NOMO-1 treated with dmso at 0.1 percent for 144 hours (cell line): Measurements from ENCODE around the gene BFSP1.

ENCODE experiments used
- DNase-seq: peaks from one replicate; lab custom pipeline; 2025; ENCODE audit not compliant: unreplicated experiment; lab: John Stamatoyannopoulos, UW

The BFSP1 gene

DNA sequence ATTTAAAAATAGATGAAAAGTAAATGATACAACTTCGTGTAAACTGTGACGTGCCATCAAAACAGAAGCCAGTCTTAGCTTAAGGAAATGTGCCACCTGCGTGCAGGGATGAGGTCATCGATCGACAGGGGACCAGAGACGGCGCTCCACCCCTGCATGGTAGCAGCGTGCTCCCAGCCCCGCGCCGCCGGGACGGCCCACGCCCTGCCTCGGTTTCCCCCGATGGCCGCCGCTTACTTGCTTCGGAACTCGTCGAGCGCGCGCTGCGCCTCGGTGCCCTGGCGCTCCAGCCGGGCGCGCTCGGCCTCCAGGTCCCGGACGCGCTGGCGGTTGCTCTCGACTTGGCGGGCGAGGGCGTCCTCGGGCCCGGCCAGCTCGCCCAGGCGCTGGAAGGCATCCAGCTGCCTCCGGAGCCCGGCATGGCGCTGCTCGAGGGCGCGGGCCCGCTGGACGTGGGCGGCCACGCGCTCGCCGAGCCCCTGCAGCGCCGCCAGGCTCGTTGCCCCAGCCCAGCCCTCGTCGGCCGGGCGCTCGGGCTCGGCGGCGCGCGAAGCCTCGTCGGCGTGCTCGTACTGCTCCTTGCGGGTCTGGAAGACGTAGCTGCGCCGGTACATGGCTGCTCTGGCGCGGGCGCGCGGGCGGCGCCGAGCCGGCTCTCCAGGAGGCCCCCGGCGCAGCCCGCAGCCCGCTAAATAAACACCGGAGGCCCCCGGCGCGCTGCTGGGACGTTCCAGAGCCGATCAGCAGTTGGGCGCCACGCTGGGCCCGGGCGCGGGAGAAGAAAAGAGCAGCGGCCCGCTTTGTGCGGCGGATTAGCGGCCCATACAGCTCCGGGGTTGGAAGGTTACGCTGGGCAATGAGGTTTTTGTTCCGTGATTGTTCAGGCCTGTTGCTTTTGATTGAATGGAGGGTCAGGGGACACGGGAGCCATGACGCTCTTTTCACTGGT, at the start of gene BFSP1:
TSS of gene BFSP1 (minus strand) at position 664 of the 949 bp plus-strand sequence. CDS start at position 614, 50 bp downstream.
- DNase-seq: no peak

GRCh38 chr20:17580895-17581294, 49.7 kb upstream of the BFSP1 start:
- DNase-seq: no peak

GRCh38 chr20:17579369-17580039, 48.3 kb upstream of the BFSP1 start:
- no peak for DNase-seq

DNA sequence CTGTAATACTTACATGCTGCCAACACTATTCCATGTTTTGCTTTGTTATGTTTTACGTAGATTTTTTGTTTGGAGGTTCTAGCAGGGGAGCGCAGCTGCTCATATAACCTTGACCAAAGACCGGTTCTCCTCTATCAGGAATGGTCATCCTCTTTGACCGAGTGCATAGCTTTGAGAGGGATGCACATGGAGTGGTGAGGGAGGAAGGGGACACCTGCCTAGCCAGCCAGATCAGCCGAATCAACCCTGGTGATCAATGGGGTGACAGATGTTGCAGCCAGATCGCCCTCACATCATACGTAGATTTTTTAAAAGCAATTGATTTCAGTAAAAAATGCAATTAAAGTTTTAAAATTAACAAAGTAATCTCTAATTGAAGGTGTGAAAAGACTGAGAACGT, 45.0 kb upstream of the BFSP1 start:
- DNase-seq: no peak

GRCh38 chr20:17573463-17573862, 42.3 kb upstream of the BFSP1 start:
- no peak for DNase-seq

GRCh38 chr20:17572034-17572638, 41.0 kb upstream of the BFSP1 start:
- no peak for DNase-seq

GRCh38 chr20:17571153-17571527, 40.0 kb upstream of the BFSP1 start:
- DNase-seq: no peak

DNA sequence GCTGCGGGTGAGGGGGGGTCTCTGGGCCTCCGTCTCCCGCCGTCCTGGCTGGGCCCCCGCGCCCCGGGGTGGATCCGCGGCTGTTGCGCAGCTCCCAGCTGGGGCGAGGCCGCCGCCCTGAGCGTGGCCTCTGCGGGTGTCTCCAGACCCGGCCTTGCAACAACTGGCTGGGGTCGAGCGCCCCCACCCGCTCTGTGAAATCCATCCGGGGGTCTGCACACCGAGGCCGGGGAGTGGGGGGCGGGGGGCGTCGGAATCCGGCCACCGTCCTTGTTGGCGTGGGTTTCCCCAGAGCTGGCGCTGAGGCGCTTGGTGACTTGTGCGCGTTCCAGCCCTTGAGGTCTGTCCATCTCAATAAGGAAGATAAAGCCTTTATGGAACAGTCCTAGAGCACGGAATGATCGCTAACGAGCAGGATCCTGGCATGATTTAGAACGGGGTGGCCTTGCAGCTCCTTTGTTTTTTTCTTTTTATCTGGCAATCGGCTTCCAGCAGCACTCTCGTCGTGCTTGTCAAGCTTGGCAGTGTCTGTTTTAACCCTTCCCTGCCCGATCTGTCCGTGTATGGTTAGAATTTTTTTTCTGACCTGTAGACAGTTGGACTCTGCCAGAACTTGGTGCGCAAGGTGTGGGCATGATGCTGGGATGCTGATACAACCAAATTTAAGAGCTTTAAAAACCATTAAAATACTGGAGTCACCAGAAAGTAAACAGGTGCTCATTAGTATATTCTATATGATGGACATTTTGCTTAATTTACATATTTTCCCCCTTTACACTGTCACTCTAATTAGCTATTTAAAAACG, 39.4 kb upstream of the BFSP1 start:
- no peak for DNase-seq

DNA sequence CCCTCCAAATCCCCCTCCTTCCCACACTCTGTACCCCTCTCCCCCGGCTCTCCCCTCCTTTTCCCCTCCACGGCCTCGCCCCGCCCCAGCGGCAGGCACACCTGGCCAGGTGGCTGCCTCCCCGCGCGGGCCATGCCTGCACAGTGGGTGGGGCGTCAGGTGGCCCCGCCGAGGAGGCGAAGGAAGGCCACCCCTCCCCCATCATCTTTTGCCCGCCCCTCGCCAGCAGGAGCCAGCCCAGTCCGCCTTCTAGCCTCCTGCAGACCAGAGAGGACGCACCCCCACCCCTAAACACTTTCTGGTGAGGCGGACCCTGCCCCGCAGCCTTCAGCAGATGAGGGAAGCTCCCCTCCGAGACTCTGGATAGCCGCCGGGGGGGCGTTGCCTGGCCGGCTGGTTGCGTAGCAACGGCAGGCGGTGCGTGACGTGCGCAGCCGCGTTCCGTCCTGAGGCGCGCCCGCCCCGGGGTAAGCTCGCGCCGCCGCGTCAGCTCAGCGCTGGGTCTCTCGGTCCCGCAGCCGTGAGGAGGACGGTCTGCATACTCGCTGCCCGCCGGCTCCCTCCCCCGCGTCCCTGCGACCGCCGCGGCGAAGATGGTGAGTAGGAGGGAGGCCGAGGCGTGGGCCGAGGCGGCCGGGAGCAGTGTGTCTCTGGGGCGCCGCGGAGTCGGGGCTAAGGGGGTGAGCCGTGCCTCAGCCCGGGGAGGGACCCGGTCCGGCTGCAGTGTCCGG, 38.6 kb upstream of the BFSP1 start, which contains the start of gene DSTN:
TSS of gene DSTN (plus strand) at position 460 of the 731 bp plus-strand sequence. CDS start at position 594, 134 bp downstream.
- DNase-seq: peak; percentile 64

DNA sequence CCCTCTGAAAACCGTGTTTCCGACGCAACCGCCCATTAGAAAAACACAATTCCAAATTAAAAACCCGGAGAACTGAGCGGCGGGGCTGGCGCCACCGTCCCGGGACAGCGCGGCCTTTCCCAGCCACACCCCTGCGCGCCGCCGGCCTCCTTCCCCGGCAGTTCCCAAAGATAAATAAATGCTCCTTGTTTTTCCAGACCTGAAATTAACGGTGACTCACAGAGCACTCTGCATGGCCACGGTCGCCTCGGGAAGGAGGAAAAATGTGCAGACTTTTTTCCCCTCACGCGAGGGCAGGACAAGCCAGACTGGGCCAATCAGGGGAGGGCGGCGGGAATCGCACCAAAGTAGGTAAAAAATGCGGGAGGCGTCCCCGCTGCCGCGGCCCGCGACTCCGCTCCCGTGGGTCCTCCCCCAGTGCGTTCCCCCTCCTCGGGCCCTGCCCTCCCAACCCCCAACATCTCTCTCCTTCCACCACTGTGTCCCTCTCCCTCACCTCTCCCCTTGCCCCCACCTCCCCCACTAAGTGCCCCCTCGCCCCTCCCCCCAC, 37.9 kb upstream of the BFSP1 start:
- DNase-seq: no peak

DNA sequence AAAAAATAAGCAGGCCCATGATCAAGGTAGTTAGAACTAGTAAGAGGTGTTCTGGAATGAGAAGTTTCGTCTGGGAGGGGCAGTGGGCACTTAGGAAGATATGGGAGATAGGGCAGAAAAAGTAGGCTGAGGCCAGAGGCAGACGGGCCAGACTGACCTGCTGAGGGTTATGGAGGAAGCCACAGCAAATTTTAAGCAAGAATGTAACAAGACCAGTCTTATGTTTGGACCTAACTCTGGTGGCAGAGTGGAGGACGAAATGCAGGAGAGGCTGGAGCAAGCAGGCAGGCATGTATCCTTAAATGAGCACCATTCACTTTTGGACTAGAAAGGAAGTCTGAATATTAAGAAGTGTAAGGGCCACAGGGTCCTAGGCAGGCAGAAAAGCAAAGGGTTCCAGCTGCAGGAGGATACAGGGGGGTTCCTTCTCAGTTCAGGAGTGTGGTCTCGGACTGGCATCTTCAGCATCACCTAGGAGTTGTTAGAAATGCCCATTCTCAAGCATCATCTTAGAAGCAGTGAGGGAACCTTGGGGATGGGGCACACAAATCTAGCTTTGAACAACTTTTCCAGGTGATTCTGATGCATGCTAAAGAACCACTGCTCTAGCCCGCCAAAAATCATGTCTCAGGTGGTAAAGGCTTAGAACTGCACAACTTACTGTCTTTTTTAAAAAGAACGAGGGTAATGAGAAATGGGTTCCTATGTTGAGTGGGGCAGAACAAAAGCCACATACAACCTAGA, 37.0 kb upstream of the BFSP1 start:
- DNase-seq: no peak

DNA sequence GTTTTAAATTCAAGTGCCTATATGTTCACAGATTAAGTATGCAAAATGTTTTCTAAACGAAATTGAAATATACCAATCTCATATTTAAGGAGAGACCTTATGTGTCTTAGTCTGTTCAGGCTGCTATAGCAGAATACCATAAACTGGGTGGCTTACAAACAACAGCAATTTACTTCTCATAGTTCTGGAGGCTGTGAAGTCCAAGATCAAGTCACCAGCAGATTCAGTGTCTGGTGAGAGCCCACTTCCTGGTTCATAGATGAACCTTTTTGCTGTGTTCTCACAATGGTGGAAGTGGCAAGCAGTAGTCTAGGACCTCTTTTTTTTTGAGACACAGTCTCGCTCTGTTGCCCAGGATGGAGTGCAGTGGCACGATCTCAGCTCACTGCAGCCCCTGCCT, 35.2 kb upstream of the BFSP1 start:
- DNase-seq: no peak

DNA sequence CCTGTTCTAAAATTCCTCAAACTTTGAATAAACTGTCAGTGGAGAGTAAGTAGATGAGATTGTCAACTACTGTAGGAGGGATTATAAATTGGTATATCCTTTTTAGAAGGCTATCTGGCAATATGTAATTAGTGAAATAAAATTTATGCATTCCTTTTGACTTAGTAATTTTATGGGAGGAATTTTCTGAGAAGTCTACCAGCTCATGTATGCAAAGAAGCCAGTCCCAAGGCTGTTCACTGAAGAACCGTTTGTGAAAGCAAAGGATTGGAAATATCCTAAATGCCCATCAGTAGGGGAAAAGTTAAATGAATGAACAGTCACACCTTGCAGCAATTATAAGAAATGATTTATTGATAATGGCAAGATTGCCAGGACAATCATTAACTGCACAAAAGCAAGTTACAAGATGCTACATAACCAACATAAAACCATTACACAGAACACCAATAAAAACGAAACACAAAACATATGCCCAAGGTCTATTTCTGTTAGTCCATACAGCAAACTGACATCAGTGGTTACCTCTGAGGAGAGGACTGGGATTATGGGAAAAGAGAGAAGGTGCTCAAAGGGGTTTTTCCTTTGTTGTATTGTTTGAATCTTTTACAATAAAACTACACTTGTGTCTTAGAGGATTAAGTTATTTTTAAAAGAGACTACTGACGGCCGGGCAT, 34.1 kb upstream of the BFSP1 start:
- no peak for DNase-seq

GRCh38 chr20:17562804-17563305, 31.7 kb upstream of the BFSP1 start:
- no peak for DNase-seq

- no peak for DNase-seq
Measured at GRCh38 chr20:17560344-17561074, 29.3 kb upstream of the BFSP1 start.

GRCh38 chr20:17559338-17559737, 28.2 kb upstream of the BFSP1 start:
- no peak for DNase-seq

DNA sequence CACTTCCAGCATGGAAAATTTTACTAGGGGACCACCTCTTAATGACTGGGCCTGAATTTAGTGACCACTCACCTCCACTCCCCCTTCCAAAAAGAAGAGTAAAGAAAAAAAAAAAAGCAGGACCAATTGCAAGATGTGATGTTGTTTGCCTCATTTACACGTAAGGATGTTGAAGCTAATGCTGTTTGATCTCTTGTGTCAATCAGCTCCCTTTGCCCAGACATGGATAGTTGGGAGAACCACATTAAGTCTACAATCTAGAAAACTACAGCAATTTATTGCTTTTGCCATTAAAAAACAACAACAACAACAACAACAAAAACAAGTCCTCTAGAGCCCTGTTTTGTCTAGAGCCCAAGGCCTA, 27.7 kb upstream of the BFSP1 start:
- no peak for DNase-seq
